HL-60 (cell line): ENCODE measurements around the gene CELA3A.
A peak's percentile ranks its signal among the peaks of the same experiment; 100 is the strongest.

Experiments
- DNase-seq, 2 experiments: peaks; one replicate each; pipeline ENCODE4 v3.0.0-alpha.2; 2010 to 2020; ENCODE audit warnings: low read depth in 1 of 2, low spot score in 1 of 2
- H3K27ac ChIP-seq: fragments of 250-450 bp; sonication (Bioruptor Pico); replicated peaks from 2 replicates; pipeline ENCODE4 v1.5.1; 2020; ENCODE audit warnings: mild to moderate bottlenecking, moderate library complexity
- H3K27me3 ChIP-seq: fragments of 250-450 bp; sonication (Bioruptor Pico); 2 replicates; pipeline ENCODE4 v1.5.1; 2021; ENCODE audit warnings: mild to moderate bottlenecking, moderate library complexity; ENCODE audit not compliant: insufficient read depth, poor library complexity, severe bottlenecking
- H3K4me3 ChIP-seq: replicated peaks from 2 replicates; pipeline ENCODE4 v1.5.1; 2011; ENCODE audit warnings: mild to moderate bottlenecking, control low read depth, low read length; ENCODE audit not compliant: insufficient read depth
- CTCF ChIP-seq: IDR thresholded peaks from one replicate; pipeline ENCODE4 v1.5.1; 2011; ENCODE audit warnings: low read length, control low read depth, inconsistent platforms; ENCODE audit not compliant: insufficient read depth
- GABPA ChIP-seq: IDR thresholded peaks from 2 replicates; pipeline ENCODE4 v1.6.1; 2012; ENCODE audit warnings: low read depth
- POLR2AphosphoS5 ChIP-seq: IDR thresholded peaks from 2 replicates; pipeline ENCODE4 v1.6.1; 2012; ENCODE audit warnings: low read depth
- REST ChIP-seq: IDR thresholded peaks from 2 replicates; pipeline ENCODE4 v1.6.1; 2012; ENCODE audit warnings: low read depth; ENCODE audit not compliant: insufficient replicate concordance
- SPI1 ChIP-seq: IDR thresholded peaks from 2 replicates; pipeline ENCODE4 v1.6.1; 2012; ENCODE audit warnings: low read depth, mild to moderate bottlenecking, borderline replicate concordance

CELA3A gene

GRCh38 chr1:22053861-22054770 lies 52.7 kb downstream of the CELA3A start:
- Histone ChIP-seq H3K27ac (peak overlapping the region; percentile 83), H3K27me3 (no peaks in the 10 kb centered on the region), H3K4me3 (peak overlapping the region; percentile 80)
- DNase-seq, result no peak
- TF ChIP-seq REST, result peak; percentile 27
- TF ChIP-seq CTCF, result no peak

- H3K4me3 ChIP-seq, result no peak overlapping the region
- H3K27ac ChIP-seq, result no peak overlapping the region
- TF ChIP-seq CTCF (no peak), GABPA (no peak), SPI1 (no peak), POLR2AphosphoS5 (no peak), REST (no peak)
- no peaks in the 10 kb centered on the region for H3K27me3 ChIP-seq
- no peak for DNase-seq
Measured at GRCh38 chr1:22055463-22055862, 54.0 kb downstream of the CELA3A start.

- no peak for DNase-seq
- no peaks in the 10 kb centered on the region for H3K27me3 ChIP-seq
- no peak overlapping the region for H3K4me3 ChIP-seq
- no peak for TF ChIP-seq GABPA
- no peak for TF ChIP-seq SPI1
- TF ChIP-seq POLR2AphosphoS5, result no peak
- no peak for TF ChIP-seq REST
- TF ChIP-seq CTCF, result no peak
- no peak overlapping the region; the same call in 1 of the 2 replicates for H3K27ac ChIP-seq
Measured at GRCh38 chr1:22056043-22056442, 54.6 kb downstream of the CELA3A start.
